ENCODE measurements around the gene KCNK10. TPM values are rescaled to one million over a fixed set of nuclear protein-coding genes. Genes with fewer than 3 reads are reported as not detected.

KCNK10 gene
- total RNA-seq, 1 experiment from 2014 or later, result 0.96 TPM

DNA sequence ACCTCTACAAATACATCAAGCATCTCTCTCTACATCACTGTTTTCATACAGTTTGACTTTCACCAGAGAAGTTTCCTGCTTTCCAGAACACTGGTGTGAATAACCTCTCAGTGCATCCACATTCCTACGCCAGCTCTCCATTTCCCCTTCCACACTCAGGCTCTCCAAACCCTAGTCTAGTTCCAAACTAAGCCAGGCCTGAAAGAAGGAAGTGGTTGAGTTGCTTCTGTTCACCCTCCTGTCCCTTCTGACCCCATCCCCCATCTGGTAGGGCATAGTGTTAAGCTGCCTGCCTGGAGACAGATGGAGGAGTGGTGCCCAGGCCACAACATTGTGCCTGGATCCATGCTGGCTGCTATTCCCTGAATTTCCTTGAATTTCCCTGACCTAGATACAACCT, 185.7 kb downstream of the KCNK10 start:
- peaks cover 5% of the 10 kb centered on the region; the same call in 1 of the 2 replicates for H3K27me3 Mint-ChIP-seq (ENCODE audit: low read depth)
- ChIA-PET CTCF (no interaction called here), POLR2A (no interaction called here)
- no peaks in the 10 kb centered on the region for H3K4me1 Mint-ChIP-seq
- ATAC-seq (no peak), DNase-seq (ENCODE audit: low spot score) (no peak)
- no peaks in the 10 kb centered on the region for H3K36me3 Mint-ChIP-seq
- TF ChIP-seq RORB (CRISPR knock-in tag; IDR thresholded peaks at IDR 0.05) (no peak), ELF4 (CRISPR knock-in tag; IDR thresholded peaks at IDR 0.05; ENCODE audit: low read depth) (no peak), TCF7 (CRISPR knock-in tag; IDR thresholded peaks at IDR 0.05; ENCODE audit: low read depth) (no peak), EMX1 (CRISPR knock-in tag; IDR thresholded peaks at IDR 0.05) (no peak), NR1H2 (CRISPR knock-in tag; IDR thresholded peaks at IDR 0.05) (no peak), FOXK1 (CRISPR knock-in tag; IDR thresholded peaks at IDR 0.05) (no peak), ZNF416 (CRISPR knock-in tag; IDR thresholded peaks at IDR 0.05) (no peak), TP53 (CRISPR knock-in tag; IDR thresholded peaks at IDR 0.05) (no peak)
- TF ChIP-seq, protein P1, sequence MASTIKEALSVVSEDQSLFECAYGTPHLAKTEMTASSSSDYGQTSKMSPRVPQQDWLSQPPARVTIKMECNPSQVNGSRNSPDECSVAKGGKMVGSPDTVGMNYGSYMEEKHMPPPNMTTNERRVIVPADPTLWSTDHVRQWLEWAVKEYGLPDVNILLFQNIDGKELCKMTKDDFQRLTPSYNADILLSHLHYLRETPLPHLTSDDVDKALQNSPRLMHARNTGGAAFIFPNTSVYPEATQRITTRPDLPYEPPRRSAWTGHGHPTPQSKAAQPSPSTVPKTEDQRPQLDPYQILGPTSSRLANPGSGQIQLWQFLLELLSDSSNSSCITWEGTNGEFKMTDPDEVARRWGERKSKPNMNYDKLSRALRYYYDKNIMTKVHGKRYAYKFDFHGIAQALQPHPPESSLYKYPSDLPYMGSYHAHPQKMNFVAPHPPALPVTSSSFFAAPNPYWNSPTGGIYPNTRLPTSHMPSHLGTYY (CRISPR knock-in tag; IDR thresholded peaks at IDR 0.05), result no peak
- TF ChIP-seq, protein P2, sequence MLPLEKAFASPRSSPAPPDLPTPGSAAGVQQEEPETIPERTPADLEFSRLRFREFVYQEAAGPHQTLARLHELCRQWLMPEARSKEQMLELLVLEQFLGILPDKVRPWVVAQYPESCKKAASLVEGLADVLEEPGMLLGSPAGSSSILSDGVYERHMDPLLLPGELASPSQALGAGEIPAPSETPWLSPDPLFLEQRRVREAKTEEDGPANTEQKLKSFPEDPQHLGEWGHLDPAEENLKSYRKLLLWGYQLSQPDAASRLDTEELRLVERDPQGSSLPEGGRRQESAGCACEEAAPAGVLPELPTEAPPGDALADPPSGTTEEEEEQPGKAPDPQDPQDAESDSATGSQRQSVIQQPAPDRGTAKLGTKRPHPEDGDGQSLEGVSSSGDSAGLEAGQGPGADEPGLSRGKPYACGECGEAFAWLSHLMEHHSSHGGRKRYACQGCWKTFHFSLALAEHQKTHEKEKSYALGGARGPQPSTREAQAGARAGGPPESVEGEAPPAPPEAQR (CRISPR knock-in tag; IDR thresholded peaks at IDR 0.05), result no peak
- TF ChIP-seq, protein P3, sequence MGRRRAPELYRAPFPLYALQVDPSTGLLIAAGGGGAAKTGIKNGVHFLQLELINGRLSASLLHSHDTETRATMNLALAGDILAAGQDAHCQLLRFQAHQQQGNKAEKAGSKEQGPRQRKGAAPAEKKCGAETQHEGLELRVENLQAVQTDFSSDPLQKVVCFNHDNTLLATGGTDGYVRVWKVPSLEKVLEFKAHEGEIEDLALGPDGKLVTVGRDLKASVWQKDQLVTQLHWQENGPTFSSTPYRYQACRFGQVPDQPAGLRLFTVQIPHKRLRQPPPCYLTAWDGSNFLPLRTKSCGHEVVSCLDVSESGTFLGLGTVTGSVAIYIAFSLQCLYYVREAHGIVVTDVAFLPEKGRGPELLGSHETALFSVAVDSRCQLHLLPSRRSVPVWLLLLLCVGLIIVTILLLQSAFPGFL (CRISPR knock-in tag; IDR thresholded peaks at IDR 0.05; ENCODE audit: borderline replicate concordance), result no peak
- TF ChIP-seq, protein P4, sequence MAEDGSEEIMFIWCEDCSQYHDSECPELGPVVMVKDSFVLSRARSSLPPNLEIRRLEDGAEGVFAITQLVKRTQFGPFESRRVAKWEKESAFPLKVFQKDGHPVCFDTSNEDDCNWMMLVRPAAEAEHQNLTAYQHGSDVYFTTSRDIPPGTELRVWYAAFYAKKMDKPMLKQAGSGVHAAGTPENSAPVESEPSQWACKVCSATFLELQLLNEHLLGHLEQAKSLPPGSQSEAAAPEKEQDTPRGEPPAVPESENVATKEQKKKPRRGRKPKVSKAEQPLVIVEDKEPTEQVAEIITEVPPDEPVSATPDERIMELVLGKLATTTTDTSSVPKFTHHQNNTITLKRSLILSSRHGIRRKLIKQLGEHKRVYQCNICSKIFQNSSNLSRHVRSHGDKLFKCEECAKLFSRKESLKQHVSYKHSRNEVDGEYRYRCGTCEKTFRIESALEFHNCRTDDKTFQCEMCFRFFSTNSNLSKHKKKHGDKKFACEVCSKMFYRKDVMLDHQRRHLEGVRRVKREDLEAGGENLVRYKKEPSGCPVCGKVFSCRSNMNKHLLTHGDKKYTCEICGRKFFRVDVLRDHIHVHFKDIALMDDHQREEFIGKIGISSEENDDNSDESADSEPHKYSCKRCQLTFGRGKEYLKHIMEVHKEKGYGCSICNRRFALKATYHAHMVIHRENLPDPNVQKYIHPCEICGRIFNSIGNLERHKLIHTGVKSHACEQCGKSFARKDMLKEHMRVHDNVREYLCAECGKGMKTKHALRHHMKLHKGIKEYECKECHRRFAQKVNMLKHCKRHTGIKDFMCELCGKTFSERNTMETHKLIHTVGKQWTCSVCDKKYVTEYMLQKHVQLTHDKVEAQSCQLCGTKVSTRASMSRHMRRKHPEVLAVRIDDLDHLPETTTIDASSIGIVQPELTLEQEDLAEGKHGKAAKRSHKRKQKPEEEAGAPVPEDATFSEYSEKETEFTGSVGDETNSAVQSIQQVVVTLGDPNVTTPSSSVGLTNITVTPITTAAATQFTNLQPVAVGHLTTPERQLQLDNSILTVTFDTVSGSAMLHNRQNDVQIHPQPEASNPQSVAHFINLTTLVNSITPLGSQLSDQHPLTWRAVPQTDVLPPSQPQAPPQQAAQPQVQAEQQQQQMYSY (CRISPR knock-in tag; IDR thresholded peaks at IDR 0.05), result no peak
- H3K27ac Mint-ChIP-seq, result no peak overlapping the region
- H3K9me3 Mint-ChIP-seq, result peaks cover 6% of the 10 kb centered on the region
- no peak overlapping the region for H3K4me3 Mint-ChIP-seq

Other genes starting within 250 kb of the KCNK10 start
- 8.0 to 11.2 TPM (median 8.8 TPM) in 3 replicates for gene SPATA7, start 62.4 kb upstream of the KCNK10 start, total RNA-seq (2021)
- gene PTPN21, start 231.7 kb upstream of the KCNK10 start, total RNA-seq (2021), result 7.5 to 9.4 TPM (median 9.1 TPM) in 3 replicates
- gene ZC3H14, start 239.8 kb upstream of the KCNK10 start, total RNA-seq (2021), result 63.2 to 69.9 TPM (median 64.9 TPM) in 3 replicates